ENCODE data around the gene FNDC7. TPM values are rescaled to one million over a fixed set of nuclear protein-coding genes. Genes with fewer than 3 reads are reported as not detected.
A peak's percentile ranks its signal among the peaks of the same experiment; 100 is the strongest.

FNDC7 gene
- total and polyA plus RNA-seq, 9 of the 15 experiments (the other 6 are each of a cell fraction or from before 2014, with no cell fraction given), result not detected

GRCh38 chr1:108753363-108753762, 40.7 kb downstream of the FNDC7 start:
- no peak overlapping the region for H3K4me3 ChIP-seq
- in situ Hi-C loops (cut with MboI), result no loop called here
- CTCF ChIA-PET (ENCODE audit: low intra/inter-chr PET ratio), result no interaction called here
- TF ChIP-seq ZNF316 (IDR thresholded peaks at IDR 0.05), result peak; percentile 77
- TF ChIP-seq NFE2L1 (tag; IDR thresholded peaks at IDR 0.05; ENCODE audit: borderline replicate concordance, low read depth), result no peak
- TF ChIP-seq OTX1 (CRISPR knock-in tag; IDR thresholded peaks at IDR 0.05), result no peak
- TF ChIP-seq STAT6 (CRISPR knock-in tag; IDR thresholded peaks at IDR 0.05), result no peak
- TF ChIP-seq TFAP4 (CRISPR knock-in tag; IDR thresholded peaks at IDR 0.05; ENCODE audit: borderline replicate concordance), result no peak
- TF ChIP-seq SMAD3 (CRISPR knock-in tag; conservative IDR thresholded peaks at IDR 0.05), result no peak
- no peak for TF ChIP-seq NR0B1 (IDR thresholded peaks at IDR 0.05; ENCODE audit: partially characterized antibody)
- TF ChIP-seq ZNF263 (CRISPR knock-in tag; IDR thresholded peaks at IDR 0.05; ENCODE audit: borderline replicate concordance), result no peak
- no peak for TF ChIP-seq POLR3G (IDR thresholded peaks at IDR 0.05; ENCODE audit: extremely low read depth, insufficient read length, insufficient replicate concordance)
- no peak for TF ChIP-seq KLF6 (CRISPR knock-in tag; IDR thresholded peaks at IDR 0.05; ENCODE audit: borderline replicate concordance)
- TF ChIP-seq USF2 (CRISPR knock-in tag; IDR thresholded peaks at IDR 0.05), result no peak
- TF ChIP-seq KDM4B (IDR thresholded peaks at IDR 0.05; ENCODE audit: borderline replicate concordance in 2 of 2, low read depth in 1 of 2), result no peak
- TF ChIP-seq CHAMP1 (IDR thresholded peaks at IDR 0.05), result no peak
- TF ChIP-seq C11orf30 (IDR thresholded peaks at IDR 0.05; ENCODE audit: low read depth), result peak; percentile 51; the same call in 1 of the 2 replicates
- no peaks in the 10 kb centered on the region for H3K27me3 ChIP-seq (ENCODE audit: control insufficient read depth in 2 of 2, insufficient read depth in 2 of 2, low read length in 2 of 2)
- intact Hi-C loops (cut with micrococcal nuclease), result no loop called here
- ATAC-seq (no peak), FAIRE-seq (no peak), DNase-seq (ENCODE audit: extremely low read depth in 1 of 4, low spot score in 3 of 4) (no peak)
- BruUV-seq (replicated peaks), result no TSS peak
- H3K4me2 ChIP-seq (ENCODE audit: insufficient read depth, low read length), result no peak overlapping the region
- H3K79me2 ChIP-seq (ENCODE audit: control insufficient read depth, insufficient read depth, low read length), result peaks cover 7% of the 10 kb centered on the region; the same call in 2 of the 3 replicates
- H3K4me1 ChIP-seq (replicated peaks in 1 of 2; ENCODE audit: control insufficient read depth in 2 of 2, insufficient read depth in 2 of 2, low read length in 2 of 2), result peaks cover 0 to 5% of the 10 kb centered on the region in 2 experiments; a peak in 3 of 5 replicates
- H4K20me1 ChIP-seq (replicated peaks; ENCODE audit: control insufficient read depth, insufficient read depth, low read length), result no peaks in the 10 kb centered on the region
- H3K27ac ChIP-seq (ENCODE audit: extremely low read depth, low read depth, low read length), result no peak overlapping the region
- H3K36me3 ChIP-seq (ENCODE audit: control insufficient read depth, insufficient read depth, low read length), result peaks cover 44% of the 10 kb centered on the region; the same call in 2 of the 3 replicates
- no peaks in the 10 kb centered on the region for H3K9me3 ChIP-seq (replicated peaks; ENCODE audit: control insufficient read depth, insufficient read depth, low read depth, low read length)
- H2AFZ ChIP-seq (ENCODE audit: low read depth, low read length), result no peak overlapping the region
- H3K9me1 ChIP-seq (ENCODE audit: control insufficient read depth, insufficient read depth, low read length), result no peaks in the 10 kb centered on the region
- POLR2A ChIA-PET, result no interaction called here
- no peak overlapping the region for H3K9ac ChIP-seq (ENCODE audit: insufficient read depth in 1 of 2, low read depth in 2 of 2, low read length in 2 of 2)
- WGBS (ENCODE audit: insufficient coverage, low coverage, missing lambda C conversion rate), result 63% methylated on average over 3 of the region's 3 CpGs
